Measurements from ENCODE around the gene HECA.
"Not testable (repeated sequence)": the region's sequence is repeated elsewhere in the genome, so short reads cannot be mapped to it uniquely, and the experiment has no call there.

The HECA gene, protein sequence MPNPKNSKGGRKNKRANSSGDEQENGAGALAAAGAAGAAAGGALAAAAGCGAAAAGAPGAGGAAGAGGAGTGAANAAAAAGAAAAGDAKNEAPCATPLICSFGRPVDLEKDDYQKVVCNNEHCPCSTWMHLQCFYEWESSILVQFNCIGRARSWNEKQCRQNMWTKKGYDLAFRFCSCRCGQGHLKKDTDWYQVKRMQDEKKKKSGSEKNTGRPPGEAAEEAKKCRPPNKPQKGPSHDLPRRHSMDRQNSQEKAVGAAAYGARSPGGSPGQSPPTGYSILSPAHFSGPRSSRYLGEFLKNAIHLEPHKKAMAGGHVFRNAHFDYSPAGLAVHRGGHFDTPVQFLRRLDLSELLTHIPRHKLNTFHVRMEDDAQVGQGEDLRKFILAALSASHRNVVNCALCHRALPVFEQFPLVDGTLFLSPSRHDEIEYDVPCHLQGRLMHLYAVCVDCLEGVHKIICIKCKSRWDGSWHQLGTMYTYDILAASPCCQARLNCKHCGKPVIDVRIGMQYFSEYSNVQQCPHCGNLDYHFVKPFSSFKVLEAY

GRCh38 chr6:139134817-139135577, at the start of gene HECA:
Gene HECA (plus strand): TSS chr6:139135080. CDS start chr6:139135397, 317 bp downstream.
- no peak for TF ChIP-seq JUND (IDR thresholded peaks at IDR 0.05; ENCODE audit: low read depth)
- peak; percentile 58 to 93 for DNase-seq (ENCODE audit: low read depth in 1 of 2, low spot score in 1 of 2)
- in situ Hi-C loops (cut with HindIII; ENCODE audit: low pct_unique_long_range_greater_than_20kb, low sequenced_read_pairs), result no loop called here

- DNase-seq (ENCODE audit: low read depth in 1 of 2, low spot score in 1 of 2), result no peak
- in situ Hi-C loops (cut with HindIII; ENCODE audit: low pct_unique_long_range_greater_than_20kb, low sequenced_read_pairs), result no loop called here
- no peak for TF ChIP-seq JUND (IDR thresholded peaks at IDR 0.05; ENCODE audit: low read depth)
These were observed 43.1 kb upstream of the HECA start for GRCh38 chr6:139091826-139092225.

DNA sequence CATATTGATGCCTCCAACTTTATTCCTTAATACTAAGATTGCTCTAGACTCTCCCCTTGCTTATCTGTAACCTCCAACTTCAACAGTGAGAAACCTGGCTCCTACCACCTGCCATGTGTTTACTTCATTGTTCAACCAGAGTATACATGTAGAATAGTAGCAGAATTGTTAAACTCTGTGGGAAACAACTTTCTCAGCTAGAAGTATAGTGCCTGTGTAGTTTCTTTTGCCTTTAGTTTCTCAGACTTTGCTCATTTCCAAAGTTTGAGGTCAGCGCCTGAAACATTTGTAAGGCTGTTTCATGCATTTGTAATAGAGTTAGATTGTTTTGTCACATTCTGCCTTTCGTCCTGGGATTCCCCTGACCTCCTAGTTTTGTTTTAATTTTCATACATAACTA, 34.9 kb upstream of the HECA start:
- in situ Hi-C loops (cut with HindIII; ENCODE audit: low pct_unique_long_range_greater_than_20kb, low sequenced_read_pairs), result no loop called here
- TF ChIP-seq JUND (IDR thresholded peaks at IDR 0.05; ENCODE audit: low read depth), result no peak
- DNase-seq (ENCODE audit: low read depth in 1 of 2, low spot score in 1 of 2), result no peak

DNA sequence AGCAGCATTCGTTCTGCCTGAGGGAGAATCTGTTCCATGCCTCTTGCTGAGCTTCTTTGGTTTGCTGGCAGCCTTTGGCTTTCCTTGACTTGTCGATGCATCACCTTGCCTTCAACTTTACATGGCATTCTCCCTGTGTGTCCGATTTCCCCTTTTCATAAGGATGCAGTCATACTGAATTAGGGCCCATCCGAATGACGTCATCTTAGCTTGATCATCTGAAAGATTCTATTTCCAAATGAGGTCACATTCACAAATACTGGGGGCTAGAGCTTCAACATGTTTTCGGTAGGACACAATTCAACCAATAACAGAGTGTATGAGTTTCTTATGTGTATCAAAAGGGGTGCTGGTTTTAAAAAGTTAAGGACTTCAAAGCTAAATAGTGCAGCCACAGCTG, 27.8 kb upstream of the HECA start:
- no peak for TF ChIP-seq JUND (IDR thresholded peaks at IDR 0.05; ENCODE audit: low read depth)
- in situ Hi-C loops (cut with HindIII; ENCODE audit: low pct_unique_long_range_greater_than_20kb, low sequenced_read_pairs), result no loop called here
- no peak for DNase-seq (ENCODE audit: low read depth in 1 of 2, low spot score in 1 of 2)

- no peak for TF ChIP-seq JUND (IDR thresholded peaks at IDR 0.05; ENCODE audit: low read depth)
- in situ Hi-C loops (cut with HindIII; ENCODE audit: low pct_unique_long_range_greater_than_20kb, low sequenced_read_pairs), result no loop called here
- no peak for DNase-seq (ENCODE audit: low read depth in 1 of 2, low spot score in 1 of 2)
These were observed 26.5 kb upstream of the HECA start for GRCh38 chr6:139108378-139108777.

- TF ChIP-seq JUND (IDR thresholded peaks at IDR 0.05; ENCODE audit: low read depth), result no peak
- in situ Hi-C loops (cut with HindIII; ENCODE audit: low pct_unique_long_range_greater_than_20kb, low sequenced_read_pairs), result no loop called here
- no peak for DNase-seq (ENCODE audit: low read depth in 1 of 2, low spot score in 1 of 2)
These were observed 25.3 kb upstream of the HECA start for GRCh38 chr6:139109558-139109957.

DNA sequence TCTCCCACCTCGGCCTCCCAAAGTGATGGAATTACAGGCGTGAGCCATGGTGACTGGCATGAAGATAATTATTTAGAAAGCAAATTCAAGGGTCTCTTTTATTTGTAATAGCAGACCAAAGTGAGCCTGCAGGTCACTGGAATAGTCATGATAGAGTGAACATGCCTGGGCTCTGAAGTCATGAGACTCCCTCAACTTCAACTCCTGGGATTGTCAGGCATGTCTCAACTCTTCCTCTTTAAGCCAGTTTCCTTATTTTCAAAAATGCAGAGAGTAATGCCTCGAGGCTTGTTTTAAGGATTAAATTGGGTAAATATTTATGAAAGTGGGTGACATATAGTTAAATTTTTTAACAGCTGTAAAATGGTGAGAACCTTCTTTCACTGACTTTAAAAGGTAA, 22.7 kb upstream of the HECA start:
- peak in 1 of 2 experiments; percentile 25 for DNase-seq (ENCODE audit: low read depth in 1 of 2, low spot score in 1 of 2)
- in situ Hi-C loops (cut with HindIII; ENCODE audit: low pct_unique_long_range_greater_than_20kb, low sequenced_read_pairs), result no loop called here
- TF ChIP-seq JUND (IDR thresholded peaks at IDR 0.05; ENCODE audit: low read depth), result no peak

DNA sequence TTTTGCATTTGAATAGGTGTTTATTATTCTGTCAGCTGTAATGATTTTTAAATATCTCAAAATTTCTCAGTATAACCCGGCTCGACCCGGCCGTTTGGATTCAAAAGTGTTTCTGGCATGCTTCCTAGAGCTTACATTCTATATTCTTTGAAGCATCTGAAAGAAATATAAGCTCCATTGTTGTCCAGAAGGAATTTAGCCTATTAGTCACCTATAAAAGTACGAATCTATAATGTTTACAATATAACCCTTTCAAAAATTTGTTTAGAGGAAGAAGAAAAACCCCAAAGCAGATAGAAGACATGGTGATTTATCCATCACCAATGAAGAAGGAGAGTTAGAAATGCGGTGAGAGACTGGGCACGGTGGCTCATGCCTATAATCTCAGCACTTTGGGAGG, 22.3 kb upstream of the HECA start:
- no peak for TF ChIP-seq JUND (IDR thresholded peaks at IDR 0.05; ENCODE audit: low read depth)
- DNase-seq (ENCODE audit: low read depth in 1 of 2, low spot score in 1 of 2), result no peak
- in situ Hi-C loops (cut with HindIII; ENCODE audit: low pct_unique_long_range_greater_than_20kb, low sequenced_read_pairs), result no loop called here

GRCh38 chr6:139114746-139115145, 20.1 kb upstream of the HECA start:
- no peak for DNase-seq (ENCODE audit: low read depth in 1 of 2, low spot score in 1 of 2)
- in situ Hi-C loops (cut with HindIII; ENCODE audit: low pct_unique_long_range_greater_than_20kb, low sequenced_read_pairs), result no loop called here
- TF ChIP-seq JUND (IDR thresholded peaks at IDR 0.05; ENCODE audit: low read depth), result no peak

GRCh38 chr6:139115989-139116758, 18.7 kb upstream of the HECA start:
- no peak for DNase-seq (ENCODE audit: low read depth in 1 of 2, low spot score in 1 of 2)
- in situ Hi-C loops (cut with HindIII; ENCODE audit: low pct_unique_long_range_greater_than_20kb, low sequenced_read_pairs), result no loop called here

GRCh38 chr6:139117734-139118133, 17.1 kb upstream of the HECA start:
- no peak for DNase-seq (ENCODE audit: low read depth in 1 of 2, low spot score in 1 of 2)
- in situ Hi-C loops (cut with HindIII; ENCODE audit: low pct_unique_long_range_greater_than_20kb, low sequenced_read_pairs), result no loop called here
- no peak for TF ChIP-seq JUND (IDR thresholded peaks at IDR 0.05; ENCODE audit: low read depth)

More at GRCh38 chr6:139115989-139116758, 18.7 kb upstream of the HECA start:
- no peak for TF ChIP-seq JUND (IDR thresholded peaks at IDR 0.05; ENCODE audit: low read depth)

DNA sequence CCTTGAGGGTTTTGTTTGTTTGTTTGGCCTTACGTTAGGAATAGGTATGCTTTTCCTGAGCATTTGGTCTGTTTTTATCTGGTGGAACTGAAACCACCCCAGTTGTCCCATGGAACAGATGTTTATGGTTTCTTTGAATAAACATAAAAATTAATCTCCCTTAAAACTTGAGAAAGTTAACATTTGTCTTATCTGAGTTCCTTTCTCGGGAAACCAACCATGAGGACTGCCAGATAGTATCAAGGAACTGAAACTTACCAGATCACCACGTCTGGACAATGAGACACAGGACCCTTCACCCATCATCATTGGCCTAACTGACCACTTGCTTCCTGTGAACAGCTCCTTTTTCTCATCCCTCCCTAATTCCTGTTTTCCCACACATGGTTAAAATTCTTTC, 15.3 kb upstream of the HECA start:
- no peak for TF ChIP-seq JUND (IDR thresholded peaks at IDR 0.05; ENCODE audit: low read depth)
- no peak for DNase-seq (ENCODE audit: low read depth in 1 of 2, low spot score in 1 of 2)
- in situ Hi-C loops (cut with HindIII; ENCODE audit: low pct_unique_long_range_greater_than_20kb, low sequenced_read_pairs), result no loop called here

GRCh38 chr6:139122823-139123222, 12.1 kb upstream of the HECA start:
- DNase-seq (ENCODE audit: low read depth in 1 of 2, low spot score in 1 of 2); in situ Hi-C loops (cut with HindIII; ENCODE audit: low pct_unique_long_range_greater_than_20kb, low sequenced_read_pairs): not testable (repeated sequence)

All from T47D (cell line).